ENCODE measurements around the gene LENEP. TPM values are rescaled to one million over a fixed set of nuclear protein-coding genes. Genes with fewer than 3 reads are reported as not detected.

LENEP gene
- total and polyA plus RNA-seq, 2 experiments from 2014 or later, result not detected

GRCh38 chr1:154972517-154973343, 20.7 kb upstream of the LENEP start:
- no peaks in the 10 kb centered on the region for H3K9me3 ChIP-seq (ENCODE audit: low read depth)
- H3K36me3 ChIP-seq (ENCODE audit: low read depth), result peaks cover 5% of the 10 kb centered on the region; the same call in 1 of the 2 replicates
- peak overlapping the region; percentile 82 for H3K4me3 ChIP-seq
- H3K4me2 ChIP-seq (ENCODE audit: unreplicated experiment), result peak overlapping the region; percentile 96
- H3K79me2 ChIP-seq (ENCODE audit: insufficient read depth), result peaks cover 53% of the 10 kb centered on the region
- H3K9ac ChIP-seq, result peak overlapping the region; percentile 98
- 6 to 8% methylated on average over 17 to 18 of the region's 18 CpGs for WGBS, 2 experiments (ENCODE audit: low coverage in 1 of 2, low lambda C conversion rate in 2 of 2, missing lambda C conversion rate in 2 of 2)
- no peaks in the 10 kb centered on the region for H4K20me1 ChIP-seq (ENCODE audit: insufficient read depth)
- H3K9me2 ChIP-seq (ENCODE audit: insufficient read depth), result no peaks in the 10 kb centered on the region
- 0 out of 2 replicates have a peak overlapping the region, but pooled peaks have one; percentile 1 for H2AFZ ChIP-seq
- peak overlapping the region; percentile 99 for H3K27ac ChIP-seq
- TF ChIP-seq EZH2 (IDR thresholded peaks at IDR 0.05; ENCODE audit: insufficient read depth, poor library complexity, severe bottlenecking) (no peak), EZH2phosphoT487 (IDR thresholded peaks at IDR 0.05; ENCODE audit: insufficient read depth, low read depth) (no peak)
- in situ Hi-C loops (cut with MboI), result no loop called here
- DNase-seq, result peak; percentile 91
- no peaks in the 10 kb centered on the region for H3K27me3 ChIP-seq (replicated peaks; ENCODE audit: insufficient read depth)
- peaks cover 41% of the 10 kb centered on the region for H3K4me1 ChIP-seq (ENCODE audit: insufficient read depth)
- peaks cover 48% of the 10 kb centered on the region for H3F3A ChIP-seq (ENCODE audit: insufficient read depth)

- no peaks in the 10 kb centered on the region for H3K9me3 ChIP-seq (ENCODE audit: low read depth)
- peak overlapping the region; percentile 96 for H3K4me2 ChIP-seq (ENCODE audit: unreplicated experiment)
- H4K20me1 ChIP-seq (ENCODE audit: insufficient read depth), result no peaks in the 10 kb centered on the region
- peak overlapping the region; percentile 98 for H3K9ac ChIP-seq
- 5% methylated on average over 36 to 37 of the region's 37 CpGs for WGBS, 2 experiments (ENCODE audit: low coverage in 1 of 2, low lambda C conversion rate in 2 of 2, missing lambda C conversion rate in 2 of 2)
- H3K79me2 ChIP-seq (ENCODE audit: insufficient read depth), result peaks cover 53% of the 10 kb centered on the region
- peaks cover 38% of the 10 kb centered on the region for H3K4me1 ChIP-seq (ENCODE audit: insufficient read depth)
- TF ChIP-seq EZH2 (IDR thresholded peaks at IDR 0.05; ENCODE audit: insufficient read depth, poor library complexity, severe bottlenecking) (no peak), EZH2phosphoT487 (IDR thresholded peaks at IDR 0.05; ENCODE audit: insufficient read depth, low read depth) (no peak)
- in situ Hi-C loops (cut with MboI), result no loop called here
- no peak overlapping the region for H2AFZ ChIP-seq
- H3K27ac ChIP-seq, result peak overlapping the region; percentile 99
- H3K4me3 ChIP-seq, result peak overlapping the region; percentile 82
- no peaks in the 10 kb centered on the region for H3K36me3 ChIP-seq (ENCODE audit: low read depth)
- DNase-seq, result peak; percentile 97
- H3K27me3 ChIP-seq (replicated peaks; ENCODE audit: insufficient read depth), result no peaks in the 10 kb centered on the region
- H3F3A ChIP-seq (ENCODE audit: insufficient read depth), result peaks cover 48% of the 10 kb centered on the region
- H3K9me2 ChIP-seq (ENCODE audit: insufficient read depth), result no peaks in the 10 kb centered on the region
Measured at GRCh38 chr1:154973344-154974101, 19.9 kb upstream of the LENEP start.

- peak within 1 kb of the TSS; percentile 97 for H3K4me2 ChIP-seq (ENCODE audit: unreplicated experiment)
- in situ Hi-C loops (cut with MboI), result no loop called here
- H3K9me3 ChIP-seq (ENCODE audit: low read depth), result no peaks in the 10 kb centered on the region
- no peaks in the 10 kb centered on the region for H3K27me3 ChIP-seq (replicated peaks; ENCODE audit: insufficient read depth)
- 1% methylated on average over 46 to 47 of the region's 47 CpGs for WGBS, 2 experiments (ENCODE audit: low coverage in 1 of 2, low lambda C conversion rate in 2 of 2, missing lambda C conversion rate in 2 of 2)
- TF ChIP-seq EZH2phosphoT487 (IDR thresholded peaks at IDR 0.05; ENCODE audit: insufficient read depth, low read depth) (no peak), EZH2 (IDR thresholded peaks at IDR 0.05; ENCODE audit: insufficient read depth, poor library complexity, severe bottlenecking) (no peak)
- peak within 1 kb of the TSS; percentile 82 for H3K4me3 ChIP-seq
- H3K27ac ChIP-seq, result peak within 1 kb of the TSS; percentile 99
- H3F3A ChIP-seq (ENCODE audit: insufficient read depth), result peaks cover 48% of the 10 kb centered on the region
- H3K79me2 ChIP-seq (ENCODE audit: insufficient read depth), result peaks cover 49% of the 10 kb centered on the region
- H3K9me2 ChIP-seq (ENCODE audit: insufficient read depth), result no peaks in the 10 kb centered on the region
- peaks cover 30% of the 10 kb centered on the region for H3K4me1 ChIP-seq (ENCODE audit: insufficient read depth)
- peak within 1 kb of the TSS; percentile 98 for H3K9ac ChIP-seq
- H4K20me1 ChIP-seq (ENCODE audit: insufficient read depth), result no peaks in the 10 kb centered on the region
- H3K36me3 ChIP-seq (ENCODE audit: low read depth), result no peaks in the 10 kb centered on the region
- DNase-seq, result peak; percentile 100
- H2AFZ ChIP-seq, result peak within 1 kb of the TSS; percentile 83
Measured at GRCh38 chr1:154974102-154974807, 19.1 kb upstream of the LENEP start, which contains the start of gene CKS1B. TSS of gene CKS1B (plus strand) at chr1:154974681. CDS start at chr1:154974746, 65 bp downstream.

All from GM23248 (cell line).